ENCODE data around the gene ZG16B.

DNA sequence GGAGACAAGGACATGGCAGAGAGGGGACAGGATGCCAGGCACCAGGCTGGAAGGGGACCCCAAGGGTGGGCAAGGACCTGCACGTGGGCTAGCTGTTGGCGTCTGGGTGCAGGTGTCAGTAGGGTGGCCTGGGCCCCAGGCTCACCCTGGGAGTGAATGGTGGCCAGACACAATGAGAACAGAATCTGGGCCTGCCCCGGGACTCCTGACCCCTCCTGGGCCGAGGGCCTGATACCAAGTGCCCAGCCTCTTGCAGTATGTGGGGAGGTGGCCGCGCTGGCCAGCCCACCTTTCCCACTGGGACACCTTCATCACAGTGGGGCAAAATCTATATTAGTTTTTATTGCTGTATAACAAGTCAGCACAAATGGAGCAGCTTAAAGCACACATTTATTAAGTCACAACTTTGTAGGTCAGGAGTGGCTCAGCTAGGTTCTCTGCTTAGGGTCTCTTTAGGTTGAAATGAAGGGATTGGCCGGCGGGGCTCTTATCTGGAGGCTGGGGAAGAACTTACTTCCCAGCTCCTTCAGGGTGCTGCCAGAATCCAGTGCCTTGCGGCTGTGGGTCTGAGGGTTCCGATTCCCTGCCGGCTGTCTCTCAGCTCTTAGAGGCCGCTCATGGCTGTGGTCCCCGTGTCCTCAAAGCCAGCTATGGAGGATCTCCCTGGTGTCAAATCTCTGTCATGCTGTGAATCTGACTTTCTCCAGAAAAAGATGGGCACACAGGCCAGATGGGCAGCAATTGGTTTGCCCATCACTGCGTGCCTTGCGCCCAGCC, 46.3 kb upstream of the ZG16B start:
- TF ChIP-seq, protein P1, sequence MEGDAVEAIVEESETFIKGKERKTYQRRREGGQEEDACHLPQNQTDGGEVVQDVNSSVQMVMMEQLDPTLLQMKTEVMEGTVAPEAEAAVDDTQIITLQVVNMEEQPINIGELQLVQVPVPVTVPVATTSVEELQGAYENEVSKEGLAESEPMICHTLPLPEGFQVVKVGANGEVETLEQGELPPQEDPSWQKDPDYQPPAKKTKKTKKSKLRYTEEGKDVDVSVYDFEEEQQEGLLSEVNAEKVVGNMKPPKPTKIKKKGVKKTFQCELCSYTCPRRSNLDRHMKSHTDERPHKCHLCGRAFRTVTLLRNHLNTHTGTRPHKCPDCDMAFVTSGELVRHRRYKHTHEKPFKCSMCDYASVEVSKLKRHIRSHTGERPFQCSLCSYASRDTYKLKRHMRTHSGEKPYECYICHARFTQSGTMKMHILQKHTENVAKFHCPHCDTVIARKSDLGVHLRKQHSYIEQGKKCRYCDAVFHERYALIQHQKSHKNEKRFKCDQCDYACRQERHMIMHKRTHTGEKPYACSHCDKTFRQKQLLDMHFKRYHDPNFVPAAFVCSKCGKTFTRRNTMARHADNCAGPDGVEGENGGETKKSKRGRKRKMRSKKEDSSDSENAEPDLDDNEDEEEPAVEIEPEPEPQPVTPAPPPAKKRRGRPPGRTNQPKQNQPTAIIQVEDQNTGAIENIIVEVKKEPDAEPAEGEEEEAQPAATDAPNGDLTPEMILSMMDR (IDR thresholded peaks at IDR 0.05), result no peak
- no peak for TF ChIP-seq EZH2 (IDR thresholded peaks at IDR 0.05)
